Measurements from ENCODE around the gene A4GALT.

A4GALT gene

DNA sequence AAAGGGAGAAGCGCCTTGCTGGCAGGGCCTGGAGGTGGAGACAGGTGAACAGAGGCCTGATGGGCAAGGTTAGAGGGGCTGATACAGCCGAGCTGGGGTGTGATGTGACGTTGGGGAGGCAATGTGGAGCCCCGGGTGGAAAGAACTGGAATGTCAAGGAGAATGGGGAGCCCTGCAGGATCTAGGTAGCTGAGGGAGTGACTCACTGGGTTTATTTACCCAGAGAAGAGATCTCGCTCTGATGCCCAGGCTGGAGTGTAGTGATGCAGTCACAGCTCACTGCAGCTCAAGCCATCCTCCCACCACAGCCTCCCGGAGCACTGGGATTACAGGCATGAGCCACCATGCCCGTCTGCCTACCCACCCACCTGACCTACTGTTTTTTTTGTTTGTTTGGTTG, 69.5 kb downstream of the A4GALT start:
- TF ChIP-seq CTCF (conservative IDR thresholded peaks at IDR 0.05; ENCODE audit: low read depth, low read length), result no peak

GRCh38 chr22:42649246-42650099, 71.2 kb downstream of the A4GALT start, which contains the start of gene CYB5R3:
TSS of gene CYB5R3 (minus strand) at chr22:42649392. CDS start at chr22:42649315, 77 bp downstream.
- DNase-seq (ENCODE audit: low read depth), result peak; percentile 86
- peak within 1 kb of the TSS; percentile 87 for H3K4me3 ChIP-seq (ENCODE audit: low read depth, low read length)

More for the DNA sequence above, 69.5 kb downstream of the A4GALT start:
- H3K4me3 ChIP-seq (ENCODE audit: low read depth, low read length), result no peak overlapping the region
- no peak for DNase-seq (ENCODE audit: low read depth)

DNA sequence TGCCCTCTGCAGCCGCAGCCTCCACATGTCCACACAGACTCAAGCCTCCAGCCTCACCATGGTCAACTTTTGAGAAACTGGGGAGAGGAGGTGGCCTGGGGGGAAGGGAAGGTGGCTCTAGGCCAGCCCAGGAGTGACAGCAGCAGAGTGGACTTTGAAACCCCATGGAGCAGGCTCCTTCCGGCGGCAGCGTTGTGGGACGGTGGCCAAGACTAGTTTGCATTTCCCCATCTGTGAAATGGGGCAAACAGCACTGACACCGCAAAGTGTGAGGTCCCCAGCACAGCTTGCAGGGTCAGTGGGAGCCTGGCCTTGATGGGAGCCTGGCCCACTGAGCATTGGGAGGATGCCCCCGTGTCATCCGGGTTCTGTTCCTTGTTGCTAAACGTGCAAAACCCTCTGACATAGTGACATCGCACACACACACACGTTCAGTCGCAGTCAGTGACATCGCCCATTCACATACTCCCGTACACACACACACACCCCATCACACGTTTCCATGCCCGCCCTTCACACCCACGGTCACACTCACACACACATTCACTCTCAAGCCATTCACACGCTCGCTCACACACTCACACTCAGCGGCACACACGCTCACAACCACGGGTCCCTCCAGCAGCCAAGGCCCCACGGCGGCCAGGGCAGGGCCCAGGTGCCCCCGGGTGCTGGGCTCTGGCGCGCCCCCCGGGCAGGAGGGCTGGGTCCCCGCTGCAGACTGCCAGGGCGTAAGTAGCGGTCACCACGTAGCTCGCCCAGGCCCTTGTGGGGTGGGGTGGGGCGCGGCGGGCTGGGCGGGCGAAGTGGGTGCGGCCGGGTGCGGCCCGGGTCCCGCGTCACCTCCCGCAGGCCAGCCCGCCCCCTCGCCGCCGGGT, 72.1 kb downstream of the A4GALT start:
- peak; percentile 31 for DNase-seq (ENCODE audit: low read depth)
- H3K4me3 ChIP-seq (ENCODE audit: low read depth, low read length), result peak overlapping the region; percentile 87
- no peak for TF ChIP-seq CTCF (conservative IDR thresholded peaks at IDR 0.05; ENCODE audit: low read depth, low read length)

More at GRCh38 chr22:42649246-42650099, 71.2 kb downstream of the A4GALT start, which contains the start of gene CYB5R3:
- no peak for TF ChIP-seq CTCF (conservative IDR thresholded peaks at IDR 0.05; ENCODE audit: low read depth, low read length)

DNA sequence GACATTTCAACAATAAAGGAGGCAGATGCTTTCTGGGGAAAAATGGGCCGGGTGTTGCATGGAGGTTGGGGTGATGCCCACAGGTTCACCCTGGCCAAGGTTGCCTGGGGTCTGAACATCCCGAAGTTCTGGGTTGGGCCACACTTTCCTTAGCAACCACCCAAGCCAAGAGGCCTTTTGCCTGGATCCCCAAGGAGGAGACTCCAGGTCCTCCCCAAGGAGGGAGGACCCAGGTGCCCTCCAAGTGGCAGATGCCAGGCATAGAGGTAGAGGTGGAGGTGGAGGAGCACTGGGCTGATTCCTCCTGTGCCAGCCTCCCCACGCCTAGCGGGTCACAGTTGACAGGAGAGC, 72.7 kb downstream of the A4GALT start:
- TF ChIP-seq CTCF (conservative IDR thresholded peaks at IDR 0.05; ENCODE audit: low read depth, low read length), result no peak
- DNase-seq (ENCODE audit: low read depth), result no peak
- peak overlapping the region; percentile 87 for H3K4me3 ChIP-seq (ENCODE audit: low read depth, low read length)

DNA sequence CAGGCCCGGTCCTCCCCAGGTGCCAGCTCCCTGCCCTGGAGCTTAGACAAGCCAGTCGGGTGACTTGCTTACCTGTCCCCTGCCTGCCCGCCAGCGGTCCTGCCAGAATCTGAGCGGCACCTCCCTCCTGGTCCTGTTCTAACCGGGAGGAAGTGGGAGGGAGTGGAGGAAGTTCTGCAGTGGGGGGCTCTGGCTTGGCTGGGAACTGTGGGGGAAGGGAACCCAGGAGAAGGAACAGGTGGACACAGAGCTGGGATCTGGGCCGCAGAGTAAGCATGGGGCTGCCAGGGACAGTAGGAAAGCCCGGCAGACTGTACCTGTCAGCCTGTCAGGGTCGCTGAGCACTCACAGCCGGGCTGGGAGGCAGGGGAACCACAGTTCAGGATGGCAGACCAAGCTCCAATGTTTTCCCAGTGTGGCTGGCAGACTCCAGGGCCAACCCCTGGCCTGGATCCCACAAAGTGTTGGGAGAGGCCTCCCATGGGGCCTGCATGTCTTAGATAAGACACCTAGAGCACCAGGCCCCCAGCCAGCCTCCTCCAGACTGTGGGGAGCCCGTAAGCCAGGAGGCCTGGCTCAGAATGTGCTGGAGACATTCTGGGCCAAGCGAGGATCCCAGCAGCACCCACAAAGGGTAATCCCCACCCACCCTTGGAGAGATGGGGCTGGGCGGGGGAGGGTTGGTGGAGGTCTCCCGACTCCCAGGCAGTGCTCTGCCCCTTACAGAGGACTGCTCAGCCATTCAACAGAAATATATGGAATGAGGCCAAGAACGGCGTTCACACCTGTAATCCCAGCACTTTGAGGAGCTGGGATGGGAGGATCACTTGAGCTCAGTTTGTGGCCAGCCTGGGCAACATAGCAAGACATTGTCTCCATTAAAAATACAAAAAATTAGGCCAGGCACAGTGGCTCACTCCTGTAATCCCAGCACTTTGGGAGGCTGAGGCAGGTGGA, 73.8 kb downstream of the A4GALT start:
- no peak overlapping the region for H3K4me3 ChIP-seq (ENCODE audit: low read depth, low read length)
- DNase-seq (ENCODE audit: low read depth), result no peak
- no peak for TF ChIP-seq CTCF (conservative IDR thresholded peaks at IDR 0.05; ENCODE audit: low read depth, low read length)

DNA sequence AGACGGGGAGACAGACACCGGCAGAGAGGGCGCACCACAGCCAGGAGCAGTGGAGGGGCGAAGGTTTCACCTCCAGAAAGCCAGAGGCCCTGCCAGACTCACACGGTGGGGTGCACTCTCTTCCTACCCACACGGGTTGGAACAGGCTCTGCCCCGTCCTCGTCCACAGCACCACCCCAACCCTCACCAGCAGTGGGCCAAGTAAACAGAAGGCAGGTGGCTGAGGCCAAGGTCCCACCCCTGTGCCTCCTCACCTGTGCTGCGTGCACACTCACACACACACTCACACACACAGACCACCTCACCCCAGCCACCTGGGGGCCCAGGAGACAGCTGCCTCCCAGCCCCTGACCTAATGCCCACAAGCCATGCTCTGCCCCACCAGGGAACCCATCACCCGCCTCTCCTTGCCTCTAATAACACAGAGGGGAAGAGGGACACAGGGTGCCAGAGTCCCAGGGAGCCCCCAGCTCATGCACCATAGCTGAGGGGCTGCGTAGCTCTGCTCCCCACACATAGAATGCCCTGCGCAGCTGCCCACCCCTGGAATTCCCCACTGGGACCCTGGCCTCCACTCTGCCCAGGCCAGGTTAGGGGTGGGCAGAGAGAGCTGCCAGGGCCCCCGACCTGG, 74.6 kb downstream of the A4GALT start:
- no peak overlapping the region for H3K4me3 ChIP-seq (ENCODE audit: low read depth, low read length)
- no peak for TF ChIP-seq CTCF (conservative IDR thresholded peaks at IDR 0.05; ENCODE audit: low read depth, low read length)
- DNase-seq (ENCODE audit: low read depth), result no peak
